Panc1 (cell line): ENCODE results near the gene FBXL19. TPM values are rescaled to one million over a fixed set of nuclear protein-coding genes. Genes with fewer than 3 reads are reported as not detected.
A peak's percentile ranks its signal among the peaks of the same experiment; 100 is the strongest.

Experiments
- ATAC-seq: fragments of 200-7000 bp; cut with Tn5 transposase; 2 replicates; pipeline ENCODE4 v1.9.1; 2020; ENCODE audit warnings: mild to moderate bottlenecking, moderate library complexity
- BruUV-seq: library from RNA; stranded (reverse); fragments of 400-500 nt; replicated peaks from 2 replicates; lab custom pipeline; 2021; lab: Mats Ljungman, UMichigan
- CTCF ChIA-PET: fragments of 300-600 bp; sonication (Branson Sonifier 250); formaldehyde crosslinking; loops from one replicate; lab custom pipeline; 2022; ENCODE audit warnings: antibody characterized with exemption; lab: Charles Lee
- POLR2A ChIA-PET: fragments of 300-600 bp; sonication (Branson Sonifier 250); formaldehyde crosslinking; loops from one replicate; lab custom pipeline; 2022; ENCODE audit warnings: antibody characterized with exemption; lab: Charles Lee
- DNase-seq: peaks from one replicate; pipeline ENCODE4 v3.0.0-alpha.2; 2010; ENCODE audit warnings: low read depth, low spot score
- H3K27ac ChIP-seq: 2 replicates; pipeline ENCODE4 v1.5.1; 2011; ENCODE audit warnings: mild to moderate bottlenecking, low read length, inconsistent platforms
- H3K27me3 ChIP-seq: fragments of 200-500 bp; sonication (Bioruptor generic); 2 replicates; pipeline ENCODE4 v1.6.0; 2014; ENCODE audit warnings: low read length, inconsistent platforms; ENCODE audit not compliant: control insufficient read depth, insufficient read depth
- H3K36me3 ChIP-seq: fragments of 200-500 bp; sonication (Bioruptor generic); 2 replicates; pipeline ENCODE4 v1.5.1; 2014; ENCODE audit warnings: inconsistent platforms, mild to moderate bottlenecking, low read length, moderate library complexity; ENCODE audit not compliant: control insufficient read depth, insufficient read depth
- H3K4me1 ChIP-seq: 2 replicates; pipeline ENCODE4 v1.5.1; 2011; ENCODE audit warnings: inconsistent platforms, mild to moderate bottlenecking, low read length, moderate library complexity; ENCODE audit not compliant: control insufficient read depth, insufficient read depth
- H3K4me3 ChIP-seq, 2 experiments: 2 replicates each; pipeline ENCODE4 v1.5.1; 2011 to 2012; ENCODE audit warnings: low read depth in 2 of 2, low read length in 2 of 2, mild to moderate bottlenecking in 2 of 2, inconsistent platforms in 1 of 2, moderate library complexity in 1 of 2
- H3K9me3 ChIP-seq: fragments of 200-500 bp; sonication (Bioruptor generic); 2 replicates; pipeline ENCODE4 v1.5.1; 2014; ENCODE audit warnings: low read depth, mild to moderate bottlenecking, inconsistent platforms, low read length, moderate library complexity; ENCODE audit not compliant: control insufficient read depth, insufficient read depth
- POLR2AphosphoS5 ChIP-seq: IDR thresholded peaks from 2 replicates; pipeline ENCODE4 v1.6.1; 2012; ENCODE audit warnings: mild to moderate bottlenecking, low read depth, low read length, moderate library complexity
- SIN3A ChIP-seq: IDR thresholded peaks from 2 replicates; pipeline ENCODE4 v1.6.1; 2012; ENCODE audit warnings: low read depth, mild to moderate bottlenecking, low read length, moderate library complexity, borderline replicate concordance; ENCODE audit not compliant: insufficient read depth
- TCF7L2 ChIP-seq: IDR thresholded peaks from 2 replicates; pipeline ENCODE4 v1.6.1; 2011; ENCODE audit warnings: mild to moderate bottlenecking, low read depth, low read length, inconsistent platforms
- in situ Hi-C: cut with HindIII; loops from 2 replicates; pipeline ENCODE4 v1.10.0; 2016; ENCODE audit warnings: low sequenced_read_pairs, low pct_unique_long_range_greater_than_20kb
- intact Hi-C: fragments of 100-400 bp; cut with micrococcal nuclease; formaldehyde crosslinking; loops from one replicate; pipeline ENCODE4 v1.10.0; 2022; ENCODE audit not compliant: unreplicated experiment
- total RNA-seq: library from RNA; stranded (reverse); gene quantifications from one replicate; pipeline ENCODE4 v1.2.1, GENCODE V29; 2021; ENCODE audit not compliant: unreplicated experiment
- TF ChIP-seq, protein P1 (sequence below), 2 experiments: IDR thresholded peaks; 2 replicates each; pipeline ENCODE4 v1.6.1; 2011 to 2012; ENCODE audit warnings: low read depth in 2 of 2, control low read depth in 1 of 2, low read length in 1 of 2, mild to moderate bottlenecking in 1 of 2, moderate library complexity in 1 of 2; ENCODE audit not compliant: insufficient read depth in 1 of 2
- TF ChIP-seq, protein P2 (sequence below): fragments of 450-650 bp; IDR thresholded peaks from 2 replicates; pipeline ENCODE4 v1.5.1; 2017; ENCODE audit warnings: mild to moderate bottlenecking

The FBXL19 gene
- total RNA-seq, 1 experiment from 2014 or later = 52.3 TPM

DNA sequence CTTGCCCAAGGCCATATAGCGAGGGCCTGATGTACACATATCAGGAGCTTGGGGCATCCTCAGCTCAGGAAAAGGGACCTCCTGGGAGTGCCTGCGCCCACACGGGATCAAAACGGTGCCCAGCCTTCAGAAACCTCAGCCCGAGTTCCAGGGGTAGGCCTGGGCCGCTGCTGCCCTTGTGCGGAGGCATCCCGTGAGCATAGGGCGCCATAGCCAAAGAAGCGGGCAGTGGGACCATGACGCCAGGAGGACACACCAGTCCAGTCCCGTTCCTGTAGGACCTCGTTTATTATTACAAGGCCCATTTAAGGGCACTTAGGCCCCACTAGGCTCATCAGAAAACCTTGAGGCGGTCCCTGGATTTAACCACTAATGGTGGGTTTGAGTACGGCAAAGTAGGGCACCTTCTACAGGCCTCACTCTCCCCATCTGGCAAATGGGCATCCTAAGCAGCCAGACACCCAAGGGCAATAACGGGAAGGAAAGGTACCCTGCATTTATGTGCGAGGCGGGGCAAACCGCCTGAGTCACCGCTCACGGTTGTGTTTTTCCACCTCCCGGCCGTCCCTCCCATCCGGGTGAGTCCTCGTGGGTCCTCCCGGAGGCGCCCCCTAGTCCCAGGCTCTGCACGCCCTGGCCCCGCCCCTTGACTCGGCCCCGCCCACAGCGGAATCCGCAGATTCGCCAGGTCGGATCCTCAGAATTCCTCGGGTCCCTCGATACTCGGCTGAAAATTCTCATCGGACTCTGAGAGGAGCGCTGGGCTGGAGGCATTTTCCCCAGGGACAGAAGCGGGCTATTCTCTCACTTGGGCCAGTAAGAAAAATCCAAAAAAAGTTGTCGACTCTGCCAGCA is 33.5 kb downstream of the FBXL19 start:
- intact Hi-C loops = no loop called here

DNA sequence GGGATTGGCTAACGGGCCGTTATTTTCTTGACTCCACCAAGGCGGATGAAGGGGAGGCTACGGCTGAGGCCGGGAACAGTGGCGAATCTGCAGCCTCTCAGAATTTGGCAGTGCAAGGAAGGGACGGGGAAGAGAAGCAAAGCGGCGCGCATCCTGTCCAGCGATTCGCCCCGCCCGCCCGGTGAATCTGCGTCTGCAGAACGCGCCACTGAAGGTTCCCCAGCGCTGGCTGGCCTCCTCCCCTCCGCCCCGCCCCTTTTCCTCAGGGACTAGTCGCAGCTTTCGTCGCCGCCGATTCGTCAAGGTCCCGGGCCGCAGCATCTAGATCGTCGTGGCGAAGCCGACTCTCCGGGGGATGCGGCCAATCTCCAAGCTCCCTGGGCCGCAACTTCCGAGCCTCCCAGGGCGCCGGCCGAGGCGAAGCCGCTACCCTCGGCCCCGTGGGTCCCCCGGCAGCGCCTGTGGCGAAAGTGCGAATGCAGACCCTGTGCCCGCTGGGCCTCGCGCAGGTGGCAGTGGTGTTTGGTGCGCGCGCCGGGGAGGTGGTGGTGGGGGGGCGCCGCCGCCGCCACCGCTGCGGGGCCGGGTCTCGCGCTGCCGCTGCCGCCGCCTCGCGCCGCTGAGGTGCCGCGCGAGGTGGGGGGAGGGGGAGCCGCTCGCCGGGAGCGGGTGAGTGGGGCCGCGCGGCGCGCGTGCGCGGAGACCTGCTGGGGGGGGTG is 34.2 kb downstream of the FBXL19 start, which contains the start of gene SETD1A:
SETD1A (plus strand) TSS at position 299 of the 719 bp plus-strand sequence. CDS start 978 bp downstream, outside the sequence.
- TF ChIP-seq SIN3A (0 out of 2 replicates have a peak, but pooled peaks have one; percentile 47), TCF7L2 (no peak), POLR2AphosphoS5 (0 out of 2 replicates have a peak, but pooled peaks have one; percentile 1)
- TF ChIP-seq, protein P1, sequence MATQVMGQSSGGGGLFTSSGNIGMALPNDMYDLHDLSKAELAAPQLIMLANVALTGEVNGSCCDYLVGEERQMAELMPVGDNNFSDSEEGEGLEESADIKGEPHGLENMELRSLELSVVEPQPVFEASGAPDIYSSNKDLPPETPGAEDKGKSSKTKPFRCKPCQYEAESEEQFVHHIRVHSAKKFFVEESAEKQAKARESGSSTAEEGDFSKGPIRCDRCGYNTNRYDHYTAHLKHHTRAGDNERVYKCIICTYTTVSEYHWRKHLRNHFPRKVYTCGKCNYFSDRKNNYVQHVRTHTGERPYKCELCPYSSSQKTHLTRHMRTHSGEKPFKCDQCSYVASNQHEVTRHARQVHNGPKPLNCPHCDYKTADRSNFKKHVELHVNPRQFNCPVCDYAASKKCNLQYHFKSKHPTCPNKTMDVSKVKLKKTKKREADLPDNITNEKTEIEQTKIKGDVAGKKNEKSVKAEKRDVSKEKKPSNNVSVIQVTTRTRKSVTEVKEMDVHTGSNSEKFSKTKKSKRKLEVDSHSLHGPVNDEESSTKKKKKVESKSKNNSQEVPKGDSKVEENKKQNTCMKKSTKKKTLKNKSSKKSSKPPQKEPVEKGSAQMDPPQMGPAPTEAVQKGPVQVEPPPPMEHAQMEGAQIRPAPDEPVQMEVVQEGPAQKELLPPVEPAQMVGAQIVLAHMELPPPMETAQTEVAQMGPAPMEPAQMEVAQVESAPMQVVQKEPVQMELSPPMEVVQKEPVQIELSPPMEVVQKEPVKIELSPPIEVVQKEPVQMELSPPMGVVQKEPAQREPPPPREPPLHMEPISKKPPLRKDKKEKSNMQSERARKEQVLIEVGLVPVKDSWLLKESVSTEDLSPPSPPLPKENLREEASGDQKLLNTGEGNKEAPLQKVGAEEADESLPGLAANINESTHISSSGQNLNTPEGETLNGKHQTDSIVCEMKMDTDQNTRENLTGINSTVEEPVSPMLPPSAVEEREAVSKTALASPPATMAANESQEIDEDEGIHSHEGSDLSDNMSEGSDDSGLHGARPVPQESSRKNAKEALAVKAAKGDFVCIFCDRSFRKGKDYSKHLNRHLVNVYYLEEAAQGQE (IDR thresholded peaks at IDR 0.05; ENCODE audit: insufficient read depth in 1 of 2, low read depth in 2 of 2, low read length in 1 of 2) = 0 out of 4 replicates have a peak, but pooled peaks of 1 of the 2 experiments have one; percentile 23
- TF ChIP-seq, protein P2, sequence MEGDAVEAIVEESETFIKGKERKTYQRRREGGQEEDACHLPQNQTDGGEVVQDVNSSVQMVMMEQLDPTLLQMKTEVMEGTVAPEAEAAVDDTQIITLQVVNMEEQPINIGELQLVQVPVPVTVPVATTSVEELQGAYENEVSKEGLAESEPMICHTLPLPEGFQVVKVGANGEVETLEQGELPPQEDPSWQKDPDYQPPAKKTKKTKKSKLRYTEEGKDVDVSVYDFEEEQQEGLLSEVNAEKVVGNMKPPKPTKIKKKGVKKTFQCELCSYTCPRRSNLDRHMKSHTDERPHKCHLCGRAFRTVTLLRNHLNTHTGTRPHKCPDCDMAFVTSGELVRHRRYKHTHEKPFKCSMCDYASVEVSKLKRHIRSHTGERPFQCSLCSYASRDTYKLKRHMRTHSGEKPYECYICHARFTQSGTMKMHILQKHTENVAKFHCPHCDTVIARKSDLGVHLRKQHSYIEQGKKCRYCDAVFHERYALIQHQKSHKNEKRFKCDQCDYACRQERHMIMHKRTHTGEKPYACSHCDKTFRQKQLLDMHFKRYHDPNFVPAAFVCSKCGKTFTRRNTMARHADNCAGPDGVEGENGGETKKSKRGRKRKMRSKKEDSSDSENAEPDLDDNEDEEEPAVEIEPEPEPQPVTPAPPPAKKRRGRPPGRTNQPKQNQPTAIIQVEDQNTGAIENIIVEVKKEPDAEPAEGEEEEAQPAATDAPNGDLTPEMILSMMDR = no peak
- H3K36me3 ChIP-seq = peaks cover 20% of the 10 kb centered on the region

More for the DNA sequence above, 33.5 kb downstream of the FBXL19 start:
- in situ Hi-C loops = no loop called here
- ChIA-PET POLR2A (no interaction called here), CTCF (no interaction called here)
- H3K4me3 ChIP-seq = peak overlapping the region; percentile 80 to 97
- H3K9me3 ChIP-seq = no peaks in the 10 kb centered on the region
- DNase-seq = no peak
- peak; percentile 81 for ATAC-seq
- TF ChIP-seq, protein P1 (IDR thresholded peaks at IDR 0.05; ENCODE audit: insufficient read depth in 1 of 2, low read depth in 2 of 2, low read length in 1 of 2) = no peak
- TF ChIP-seq POLR2AphosphoS5 (peak; percentile 33; the same call in 1 of the 2 replicates), TCF7L2 (no peak), SIN3A (0 out of 2 replicates have a peak, but pooled peaks have one; percentile 27)
- TF ChIP-seq, protein P2 = peak; percentile 65; the same call in 1 of the 2 replicates
- H3K4me1 ChIP-seq = peaks cover 28% of the 10 kb centered on the region
- TSS peak; percentile 93 for BruUV-seq
- peak overlapping the region; percentile 95 for H3K27ac ChIP-seq
- peaks cover 17% of the 10 kb centered on the region for H3K36me3 ChIP-seq
- no peaks in the 10 kb centered on the region for H3K27me3 ChIP-seq

More for the DNA sequence above, 34.2 kb downstream of the FBXL19 start, which contains the start of gene SETD1A:
- Histone ChIP-seq H3K4me3 (peak within 1 kb of the TSS; percentile 80 to 97), H3K4me1 (peaks cover 27% of the 10 kb centered on the region), H3K27me3 (no peaks in the 10 kb centered on the region), H3K27ac (peak within 1 kb of the TSS; percentile 95), H3K9me3 (no peaks in the 10 kb centered on the region)
- in situ Hi-C loops = no loop called here
- ChIA-PET CTCF (no interaction called here), POLR2A (no interaction called here)
- BruUV-seq = no TSS peak
- ATAC-seq = peak; percentile 90
- intact Hi-C loops = no loop called here
- DNase-seq = no peak
